HUES48 (cell line): ENCODE measurements around the gene EEPD1.

Source experiments
- H3K27ac ChIP-seq: one replicate; pipeline ENCODE4 v1.7.0; 2013; ENCODE audit warnings: low read depth, low read length, inconsistent platforms
- H3K27me3 ChIP-seq: 2 replicates; pipeline ENCODE4 v1.6.1; 2013; ENCODE audit warnings: mild to moderate bottlenecking, low read length; ENCODE audit not compliant: control insufficient read depth, insufficient read depth
- H3K36me3 ChIP-seq: 2 replicates; pipeline ENCODE4 v1.6.1; 2013; ENCODE audit warnings: low read length; ENCODE audit not compliant: control insufficient read depth, insufficient read depth
- H3K4me1 ChIP-seq: 2 replicates; pipeline ENCODE4 v1.6.1; 2013; ENCODE audit warnings: mild to moderate bottlenecking, low read length; ENCODE audit not compliant: control insufficient read depth, insufficient read depth
- H3K4me3 ChIP-seq: 2 replicates; pipeline ENCODE4 v1.5.1; 2013; ENCODE audit warnings: mild to moderate bottlenecking, low read depth, low read length
- H3K9ac ChIP-seq: 2 replicates; pipeline ENCODE4 v1.6.1; 2013; ENCODE audit warnings: mild to moderate bottlenecking, low read depth, low read length, moderate library complexity
- H3K9me3 ChIP-seq: 2 replicates; pipeline ENCODE4 v1.6.1; 2013; ENCODE audit warnings: low read length; ENCODE audit not compliant: control insufficient read depth, insufficient read depth

EEPD1 gene

GRCh38 chr7:36208997-36209813 lies 56.2 kb downstream of the EEPD1 start:
- Histone ChIP-seq H3K27ac (no peak overlapping the region), H3K9me3 (no peaks in the 10 kb centered on the region), H3K4me3 (no peak overlapping the region), H3K9ac (no peak overlapping the region), H3K27me3 (no peaks in the 10 kb centered on the region), H3K36me3 (no peaks in the 10 kb centered on the region), H3K4me1 (no peaks in the 10 kb centered on the region; the same call in 1 of the 2 replicates)

- Histone ChIP-seq H3K27me3 (no peaks in the 10 kb centered on the region), H3K27ac (no peak overlapping the region), H3K9ac (no peak overlapping the region), H3K4me3 (no peak overlapping the region), H3K36me3 (no peaks in the 10 kb centered on the region), H3K9me3 (no peaks in the 10 kb centered on the region), H3K4me1 (peaks cover 4% of the 10 kb centered on the region; the same call in 1 of the 2 replicates)
Measured at GRCh38 chr7:36209814-36210183, 56.7 kb downstream of the EEPD1 start.

DNA sequence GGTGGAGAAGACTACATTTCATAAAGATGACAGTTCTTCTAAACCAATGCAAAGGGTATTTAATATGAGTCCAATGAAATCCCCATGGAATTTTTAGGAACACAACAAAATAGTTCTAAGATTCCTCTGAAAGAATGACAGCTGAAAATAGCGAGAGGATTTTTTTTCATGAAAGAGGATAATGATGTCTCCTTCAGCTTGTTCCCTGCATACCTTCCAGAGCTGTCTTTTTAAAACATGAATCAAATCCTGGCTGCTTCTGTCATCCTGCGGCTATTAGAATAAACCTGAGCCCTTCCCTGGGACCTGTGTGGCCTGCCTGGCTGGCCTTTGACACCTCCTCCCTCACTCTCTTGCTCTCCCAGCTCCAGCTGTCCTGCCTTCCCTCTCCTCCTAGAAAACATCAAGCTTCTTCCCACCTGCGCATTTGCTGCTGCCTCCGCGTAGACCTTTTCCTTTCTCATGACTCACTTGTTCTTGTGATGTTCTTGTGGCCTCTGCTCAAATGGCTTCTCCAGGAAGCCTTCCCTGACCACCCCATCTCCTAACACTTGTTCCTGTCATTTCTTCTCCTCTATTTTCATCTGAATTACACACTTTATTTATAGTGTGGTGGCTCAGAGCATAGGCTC lies 57.4 kb downstream of the EEPD1 start:
- Histone ChIP-seq H3K4me1 (peaks cover 10% of the 10 kb centered on the region), H3K36me3 (no peaks in the 10 kb centered on the region), H3K9ac (no peak overlapping the region), H3K9me3 (no peaks in the 10 kb centered on the region), H3K27me3 (no peaks in the 10 kb centered on the region), H3K4me3 (no peak overlapping the region), H3K27ac (no peak overlapping the region)

- no peak overlapping the region for H3K9ac ChIP-seq
- H3K9me3 ChIP-seq = no peaks in the 10 kb centered on the region
- H3K27me3 ChIP-seq = no peaks in the 10 kb centered on the region
- peaks cover 17% of the 10 kb centered on the region for H3K4me1 ChIP-seq
- no peak overlapping the region for H3K4me3 ChIP-seq
- peak overlapping the region; percentile 49 for H3K27ac ChIP-seq
- no peaks in the 10 kb centered on the region for H3K36me3 ChIP-seq
Measured at GRCh38 chr7:36214608-36215456, 61.8 kb downstream of the EEPD1 start.

GRCh38 chr7:36215457-36215765 lies 62.4 kb downstream of the EEPD1 start:
- Histone ChIP-seq H3K4me3 (no peak overlapping the region), H3K27ac (peak overlapping the region; percentile 40), H3K27me3 (no peaks in the 10 kb centered on the region), H3K4me1 (peaks cover 17% of the 10 kb centered on the region), H3K36me3 (no peaks in the 10 kb centered on the region), H3K9ac (no peak overlapping the region), H3K9me3 (no peaks in the 10 kb centered on the region)

DNA sequence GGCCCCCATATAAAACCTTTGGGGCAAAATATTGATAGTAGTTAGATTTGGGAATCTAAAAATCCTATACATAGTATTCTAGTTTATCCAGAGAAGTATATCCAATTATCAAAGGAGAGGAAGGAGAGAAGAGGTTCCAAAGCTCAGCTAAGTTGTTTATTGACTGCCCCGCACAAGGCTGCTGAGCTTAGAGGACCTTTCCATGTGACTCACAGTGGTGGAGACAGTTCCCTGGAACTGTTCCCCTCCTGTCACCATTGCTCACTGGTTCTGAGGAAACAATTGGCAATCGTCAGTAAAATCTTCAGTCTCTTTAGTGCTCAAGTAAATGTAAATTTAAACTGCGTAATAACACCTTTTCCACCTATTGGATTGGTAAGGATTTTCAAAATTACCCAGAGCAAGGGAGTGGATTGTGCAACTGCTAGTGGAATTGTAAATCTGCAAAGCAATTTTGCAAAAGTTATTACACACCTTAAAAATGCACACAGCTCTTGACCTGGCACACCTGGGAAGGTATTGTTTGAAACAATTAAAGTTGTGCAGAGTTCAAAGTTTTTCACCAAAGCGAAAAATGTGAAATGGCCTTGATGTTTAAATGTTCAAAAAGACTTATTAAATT lies 63.1 kb downstream of the EEPD1 start:
- Histone ChIP-seq H3K36me3 (no peaks in the 10 kb centered on the region), H3K27me3 (no peaks in the 10 kb centered on the region), H3K4me3 (no peak overlapping the region), H3K9me3 (no peaks in the 10 kb centered on the region), H3K4me1 (peaks cover 17% of the 10 kb centered on the region), H3K9ac (no peak overlapping the region), H3K27ac (peak overlapping the region; percentile 40)

GRCh38 chr7:36217211-36217960 lies 64.3 kb downstream of the EEPD1 start:
- Histone ChIP-seq H3K4me3 (no peak overlapping the region), H3K4me1 (peaks cover 17% of the 10 kb centered on the region), H3K9me3 (no peaks in the 10 kb centered on the region), H3K27me3 (no peaks in the 10 kb centered on the region), H3K9ac (no peak overlapping the region), H3K36me3 (no peaks in the 10 kb centered on the region), H3K27ac (no peak overlapping the region)

- H3K9me3 ChIP-seq = no peaks in the 10 kb centered on the region
- no peak overlapping the region for H3K9ac ChIP-seq
- H3K27ac ChIP-seq = no peak overlapping the region
- H3K27me3 ChIP-seq = no peaks in the 10 kb centered on the region
- H3K4me1 ChIP-seq = peaks cover 17% of the 10 kb centered on the region
- no peaks in the 10 kb centered on the region for H3K36me3 ChIP-seq
- H3K4me3 ChIP-seq = no peak overlapping the region
Measured at GRCh38 chr7:36217961-36218284, 64.9 kb downstream of the EEPD1 start.

DNA sequence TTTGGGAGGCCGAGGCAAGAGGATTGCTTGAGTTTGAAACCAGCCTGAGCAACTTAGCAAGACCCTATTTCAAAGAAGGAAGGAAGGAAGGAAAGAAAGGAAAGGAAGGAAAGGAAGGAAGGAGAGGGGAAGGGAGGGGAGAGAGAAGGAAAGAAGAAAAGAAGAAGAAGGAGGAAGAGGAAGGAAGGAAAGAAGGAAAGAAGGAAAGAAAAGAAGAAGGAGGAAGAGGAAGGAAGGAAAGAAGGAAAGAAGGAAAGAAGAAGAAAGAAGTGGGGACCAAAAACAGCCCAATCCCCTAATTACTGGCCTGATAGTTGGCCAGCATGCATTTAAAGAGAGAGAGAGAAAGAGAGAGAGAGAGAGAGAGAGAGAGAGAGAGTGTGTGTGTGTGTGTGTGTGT lies 66.4 kb downstream of the EEPD1 start:
- H3K27me3 ChIP-seq = no peaks in the 10 kb centered on the region
- H3K9me3 ChIP-seq = no peaks in the 10 kb centered on the region
- H3K27ac ChIP-seq = no peak overlapping the region
- no peak overlapping the region for H3K4me3 ChIP-seq
- peaks cover 17% of the 10 kb centered on the region for H3K4me1 ChIP-seq
- H3K36me3 ChIP-seq = no peaks in the 10 kb centered on the region
- no peak overlapping the region for H3K9ac ChIP-seq

DNA sequence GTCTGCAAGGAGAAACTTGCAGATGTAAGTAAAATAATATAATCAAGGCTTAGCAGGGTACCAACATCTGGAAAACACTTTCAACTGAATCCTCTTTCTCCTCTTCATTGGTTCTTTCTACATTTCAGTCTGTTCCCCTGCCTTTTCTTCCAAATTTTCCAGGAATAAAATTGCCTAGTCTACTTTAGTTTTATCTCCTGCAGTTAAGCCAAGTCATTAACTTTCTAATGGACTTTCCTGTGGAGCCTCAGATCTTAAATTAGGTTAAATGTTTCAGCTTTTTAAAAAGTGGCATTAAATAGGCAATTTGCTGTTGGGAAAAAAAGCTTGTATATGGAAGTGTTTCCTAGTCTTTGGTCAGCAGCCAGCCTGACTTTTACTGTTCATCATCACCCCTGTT lies 70.8 kb downstream of the EEPD1 start:
- H3K4me3 ChIP-seq = no peak overlapping the region
- no peaks in the 10 kb centered on the region for H3K9me3 ChIP-seq
- H3K27me3 ChIP-seq = no peaks in the 10 kb centered on the region
- no peaks in the 10 kb centered on the region for H3K4me1 ChIP-seq
- H3K9ac ChIP-seq = no peak overlapping the region
- H3K27ac ChIP-seq = no peak overlapping the region
- no peaks in the 10 kb centered on the region for H3K36me3 ChIP-seq
